Measurements from ENCODE around the gene PACRG.

The PACRG gene

GRCh38 chr6:163308629-163309440, 581.1 kb downstream of the PACRG start:
- no peak for DNase-seq

- no peak for DNase-seq
Measured at GRCh38 chr6:163309491-163310026, 581.8 kb downstream of the PACRG start.

- no peak for DNase-seq
Measured at GRCh38 chr6:163310096-163310972, 582.6 kb downstream of the PACRG start.

- DNase-seq = no peak
Measured at GRCh38 chr6:163310973-163311383, 583.2 kb downstream of the PACRG start.

- no peak for DNase-seq
Measured at GRCh38 chr6:163311830-163312229, 584.1 kb downstream of the PACRG start.

- no peak for DNase-seq
Measured at GRCh38 chr6:163313566-163313965, 585.8 kb downstream of the PACRG start.

- DNase-seq = no peak
Measured at GRCh38 chr6:163313981-163314380, 586.2 kb downstream of the PACRG start.

- peak in 37 of 56 donors; percentile 27 to 88 (median 60) for DNase-seq
Measured at GRCh38 chr6:163314791-163315470, 587.2 kb downstream of the PACRG start.

GRCh38 chr6:163316866-163317495, 589.2 kb downstream of the PACRG start:
- DNase-seq = peak in 1 of 56 donors; percentile 44

- DNase-seq = no peak
Measured at GRCh38 chr6:163318071-163318786, 590.5 kb downstream of the PACRG start.

GRCh38 chr6:163319609-163320366, 592.0 kb downstream of the PACRG start:
- no peak for DNase-seq

GRCh38 chr6:163320402-163320801, 592.6 kb downstream of the PACRG start:
- no peak for DNase-seq

GRCh38 chr6:163320804-163321203, 593.0 kb downstream of the PACRG start:
- no peak for DNase-seq

- no peak for DNase-seq
Measured at GRCh38 chr6:163321717-163322116, 593.9 kb downstream of the PACRG start.

- no peak for DNase-seq
Measured at GRCh38 chr6:163323274-163323673, 595.5 kb downstream of the PACRG start.

- DNase-seq = peak in 18 of 56 donors; percentile 20 to 73 (median 49)
Measured at GRCh38 chr6:163323705-163324104, 595.9 kb downstream of the PACRG start.

- DNase-seq = peak in 3 of 56 donors; percentile 39 to 57 (median 50)
Measured at GRCh38 chr6:163324326-163324687, 596.5 kb downstream of the PACRG start.

GRCh38 chr6:163324688-163325389, 597.1 kb downstream of the PACRG start:
- DNase-seq = peak in 47 of 56 donors; percentile 9 to 84 (median 60)

- DNase-seq = no peak
Measured at GRCh38 chr6:163325390-163325784, 597.6 kb downstream of the PACRG start.
